Activated gamma-delta T cell (primary cell): ENCODE measurements around the gene GGPS1.
A peak's percentile ranks its signal among the peaks of the same experiment; 100 is the strongest.
"Not testable (repeated sequence)": the region's sequence is repeated elsewhere in the genome, so short reads cannot be mapped to it uniquely, and the experiment has no call there.

Experiments used
- DNase-seq: peaks from one replicate; lab custom pipeline; 2025; lab: John Stamatoyannopoulos, UW

Gene GGPS1

DNA sequence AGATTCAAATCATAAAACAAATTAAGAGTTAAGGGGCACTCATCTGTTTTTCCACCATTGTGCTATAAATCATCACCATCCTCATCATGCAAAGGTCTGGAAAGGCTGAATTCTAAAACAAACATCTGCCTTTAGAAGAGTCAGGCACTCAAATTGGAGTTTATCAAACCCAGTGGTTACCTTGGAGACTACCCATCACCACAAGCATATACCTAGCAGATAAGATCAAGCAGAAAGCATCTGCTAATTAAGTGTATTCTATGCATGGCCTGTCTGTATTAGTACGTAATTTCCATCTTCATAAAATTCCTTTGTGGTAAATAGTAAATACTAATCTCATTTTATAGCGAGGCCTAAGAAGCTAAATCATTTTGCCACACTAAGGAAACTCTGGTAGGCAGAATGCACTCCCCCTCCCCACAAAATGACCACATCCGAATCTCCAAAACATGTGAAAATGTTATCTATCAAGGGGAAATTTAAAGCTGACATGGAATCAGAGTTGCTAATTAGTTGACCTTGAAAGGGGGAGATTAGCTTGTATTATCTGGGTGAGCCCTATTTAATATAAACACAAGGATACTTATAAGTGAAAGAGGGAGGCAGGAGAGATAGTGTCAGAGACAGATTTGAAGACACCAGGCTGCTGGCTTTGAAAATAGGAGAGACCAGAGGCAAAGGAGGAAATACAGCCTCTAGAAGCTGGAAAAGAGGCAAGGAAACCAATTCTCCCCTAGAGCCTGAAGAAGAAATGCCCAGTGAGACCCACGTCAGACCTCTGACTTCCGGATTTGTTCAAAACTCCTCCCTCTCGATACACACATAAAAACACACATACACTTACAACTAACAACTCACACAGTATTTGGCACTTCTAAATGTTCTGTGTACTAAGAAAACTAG is 23.6 kb upstream of the GGPS1 start:
- DNase-seq: no peak

DNA sequence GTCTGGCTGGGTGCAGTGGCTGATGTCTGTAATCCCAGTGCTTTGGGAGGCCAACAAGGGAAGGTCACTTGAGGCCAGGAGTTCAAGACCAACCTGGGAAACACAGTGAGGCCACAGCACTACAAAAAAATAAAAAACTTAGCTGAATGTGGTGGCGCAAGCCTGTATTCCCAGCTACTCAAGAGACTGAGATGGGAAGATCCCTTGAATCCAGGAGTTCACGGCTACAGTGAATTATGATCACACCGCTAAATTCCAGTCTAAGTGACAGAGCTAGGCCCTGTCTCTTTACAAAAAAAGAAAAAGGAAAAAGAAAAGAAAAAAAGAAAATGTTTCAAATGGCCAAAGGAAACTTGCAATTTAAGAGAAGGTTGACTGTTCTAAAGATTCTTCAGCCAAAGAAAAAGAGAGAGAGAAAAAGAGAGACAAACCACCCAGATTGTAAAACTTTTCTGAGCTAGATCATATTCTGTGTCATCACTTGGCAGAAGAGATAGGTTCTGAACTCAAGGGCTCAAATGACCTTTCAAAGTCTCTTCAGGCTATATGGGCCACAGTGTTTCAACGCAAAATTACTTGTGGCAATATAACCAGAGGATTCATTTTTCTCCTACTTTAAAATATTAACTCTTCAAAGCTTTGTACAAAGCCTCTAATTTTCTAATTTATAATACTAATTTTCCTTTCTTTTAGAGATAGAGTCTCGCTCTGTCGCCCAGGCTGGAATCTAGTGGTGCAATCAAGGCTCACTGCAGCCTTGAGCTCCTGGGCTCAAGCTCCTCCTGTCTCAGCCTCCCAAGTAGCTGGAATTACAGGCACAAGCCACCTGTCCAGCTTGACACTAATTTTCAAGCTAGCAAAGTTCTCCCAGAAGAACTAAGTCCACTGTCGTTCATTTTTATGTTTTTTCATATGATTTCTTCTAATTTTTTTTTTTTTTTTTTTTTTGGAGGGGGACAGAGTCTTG is 20.9 kb upstream of the GGPS1 start:
- DNase-seq: no peak

GRCh38 chr1:235309206-235309605 is 19.2 kb upstream of the GGPS1 start:
- DNase-seq: not testable (repeated sequence)

GRCh38 chr1:235313262-235313661 is 15.1 kb upstream of the GGPS1 start:
- no peak for DNase-seq

- DNase-seq: no peak
Observed at GRCh38 chr1:235313931-235314678, 14.3 kb upstream of the GGPS1 start.

GRCh38 chr1:235315173-235315572 is 13.2 kb upstream of the GGPS1 start:
- DNase-seq: no peak

GRCh38 chr1:235315735-235316134 is 12.6 kb upstream of the GGPS1 start:
- DNase-seq: no peak

DNA sequence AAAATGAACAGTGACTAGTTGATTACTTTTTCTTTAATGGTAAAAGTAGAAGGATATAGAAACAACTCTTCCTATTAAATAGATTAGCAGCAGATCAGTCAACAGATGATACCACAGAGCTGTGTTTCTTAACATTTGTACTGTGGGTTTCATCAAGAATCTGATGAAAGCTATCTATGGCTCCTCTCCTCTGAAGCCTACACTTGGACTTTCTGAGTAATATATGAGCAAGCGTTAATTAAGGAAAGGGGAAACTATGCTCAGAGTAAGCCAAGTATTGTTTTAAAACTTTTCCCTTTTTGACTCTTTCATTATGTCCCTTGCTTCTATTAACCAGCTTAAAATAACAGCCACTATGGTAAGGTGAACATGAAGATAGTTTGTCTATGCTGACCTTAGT is 11.2 kb upstream of the GGPS1 start:
- DNase-seq: no peak

GRCh38 chr1:235319255-235319654 is 9.1 kb upstream of the GGPS1 start:
- no peak for DNase-seq

DNA sequence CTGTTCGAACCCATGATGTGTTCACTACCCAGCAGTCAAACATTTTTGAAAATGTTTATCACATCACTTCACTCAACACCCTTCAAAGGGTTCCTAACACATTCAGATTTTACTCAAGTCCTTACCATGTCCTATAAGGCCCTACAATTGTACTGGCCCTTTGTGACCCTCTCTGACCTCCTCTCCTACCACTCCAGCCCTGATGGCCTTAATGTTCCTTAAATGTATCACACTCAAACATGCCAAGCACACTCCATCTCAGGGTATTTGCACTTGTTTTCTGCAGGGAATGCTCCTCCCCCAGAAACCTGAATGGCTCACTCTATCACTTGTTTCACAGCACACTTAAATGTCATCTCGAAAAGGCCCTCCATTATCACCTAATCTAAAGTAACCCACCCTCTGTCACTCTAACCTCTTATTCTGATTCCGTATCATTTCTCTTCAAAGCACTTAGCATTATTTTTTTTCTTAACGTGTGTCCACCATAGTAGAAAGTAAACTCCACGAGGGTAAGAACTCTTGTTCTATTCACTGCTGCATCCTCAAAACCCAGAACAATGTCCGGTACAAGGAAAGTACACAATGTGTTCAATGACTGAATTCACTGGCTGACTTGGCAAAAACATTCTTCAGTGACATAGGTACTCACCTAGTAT is 7.7 kb upstream of the GGPS1 start:
- DNase-seq: no peak

- DNase-seq: no peak
Observed at GRCh38 chr1:235324296-235324695, 4.1 kb upstream of the GGPS1 start.

DNA sequence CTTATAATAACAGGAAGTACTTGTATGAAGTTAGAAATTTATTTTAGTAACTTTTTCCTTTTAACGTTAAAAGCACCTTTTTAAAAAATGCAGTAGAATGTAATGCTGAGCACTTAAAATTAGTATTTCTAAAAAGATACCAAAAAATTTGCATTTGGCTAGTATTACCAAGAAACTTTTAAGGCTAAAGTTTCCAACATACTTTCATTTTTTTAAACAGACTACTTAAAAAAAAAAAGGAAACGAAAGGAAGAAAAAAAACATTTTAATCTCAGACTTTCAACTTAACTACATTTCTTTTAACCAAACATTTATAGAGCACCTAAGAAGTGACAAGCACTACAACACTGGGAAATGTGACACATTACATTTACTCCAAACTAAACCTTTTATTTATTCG is 3.2 kb upstream of the GGPS1 start:
- DNase-seq: no peak

DNA sequence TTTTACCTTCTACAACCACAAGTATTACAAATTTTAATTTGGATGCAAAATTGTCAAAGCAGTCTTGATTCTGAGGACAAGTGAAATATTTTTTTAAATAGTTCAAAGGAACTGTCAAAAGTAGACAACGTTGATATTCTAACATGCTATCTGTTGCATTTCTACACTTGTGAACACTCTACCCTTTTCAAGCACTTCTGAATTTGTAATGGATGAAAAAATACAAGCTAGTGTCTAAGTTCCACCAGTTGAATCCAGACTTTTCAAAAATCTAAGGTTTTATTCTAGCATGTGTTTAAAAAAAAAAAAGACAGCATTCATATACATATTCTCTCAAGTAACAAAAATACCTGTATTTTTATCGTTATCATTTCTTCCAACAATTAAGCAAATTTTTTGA is 2.5 kb upstream of the GGPS1 start:
- no peak for DNase-seq

GRCh38 chr1:235326719-235327558 is 1.4 kb upstream of the GGPS1 start:
- DNase-seq: peak; percentile 46

DNA sequence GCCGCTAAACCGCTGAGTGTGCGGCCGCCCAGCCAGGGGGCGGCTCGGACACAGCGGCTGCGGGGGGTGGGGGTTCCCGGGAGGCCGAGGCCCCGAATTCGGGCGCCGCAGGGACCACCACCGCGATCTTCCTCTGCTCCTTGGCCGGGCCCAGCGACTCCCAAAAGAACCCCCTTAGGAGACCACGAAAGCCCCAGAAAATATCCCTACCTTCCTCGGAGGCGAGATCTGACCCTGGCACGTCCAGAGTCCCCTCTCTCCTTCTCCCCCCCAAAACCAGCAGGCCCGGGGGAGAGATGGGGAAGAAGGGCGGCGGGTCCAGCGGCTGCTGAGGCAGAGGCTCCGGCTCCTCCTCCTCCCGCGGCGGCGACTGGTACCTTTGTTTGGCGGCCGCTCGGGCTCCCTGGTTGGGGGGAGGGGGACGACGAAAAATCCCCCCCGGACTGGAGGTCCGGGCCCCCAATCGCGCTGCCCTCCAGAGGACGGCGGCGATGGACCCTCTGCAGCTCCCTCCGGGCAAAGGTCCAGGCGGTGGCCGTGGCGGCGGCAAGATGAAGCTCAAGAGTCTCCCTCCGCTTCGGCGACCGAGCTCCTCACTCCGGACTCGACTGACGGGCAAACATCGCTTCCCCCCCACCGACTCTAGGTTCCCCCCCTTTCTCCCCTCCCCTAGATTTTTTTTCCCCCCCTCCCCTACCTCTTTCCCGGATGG is 655 bp upstream of the GGPS1 start, which contains the start of gene ARID4B:
Gene ARID4B, minus strand, starts transcription at position 621 of the 712 bp plus-strand sequence. CDS start 1,260 bp downstream, outside the sequence.
- peak; percentile 37 for DNase-seq

GRCh38 chr1:235329139-235329902 is 951 bp downstream of the GGPS1 start:
- no peak for DNase-seq

- DNase-seq: no peak
Observed at GRCh38 chr1:235330918-235331285, 2.5 kb downstream of the GGPS1 start.

- DNase-seq: no peak
Observed at GRCh38 chr1:235331401-235331800, 3.0 kb downstream of the GGPS1 start.

DNA sequence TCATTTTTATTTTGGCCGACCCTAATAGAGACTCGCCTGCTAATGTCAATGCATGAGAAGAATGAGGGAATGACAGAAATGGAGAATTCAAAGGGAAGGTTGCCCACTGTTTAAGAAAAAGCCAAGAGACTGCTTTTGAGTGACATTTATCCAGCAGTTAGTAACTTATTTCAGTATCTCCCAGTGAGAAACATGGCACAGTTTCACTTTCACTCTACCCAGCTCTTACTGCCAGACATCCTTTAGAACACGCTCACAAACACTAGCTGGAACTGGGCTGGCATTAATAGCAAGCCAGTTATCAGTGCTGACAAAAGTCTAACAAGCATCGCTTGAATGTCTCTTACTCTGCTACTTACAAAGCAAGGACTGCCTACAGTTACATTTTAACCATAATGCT is 8.5 kb downstream of the GGPS1 start:
- no peak for DNase-seq
